ENCODE results near the gene KCNN3. TPM values are rescaled to one million over a fixed set of nuclear protein-coding genes. Genes with fewer than 3 reads are reported as not detected.
A peak's percentile ranks its signal among the peaks of the same experiment; 100 is the strongest.
"Not testable (repeated sequence)": the region's sequence is repeated elsewhere in the genome, so short reads cannot be mapped to it uniquely, and the experiment has no call there.

Gene KCNN3
- polyA plus RNA-seq (2013, experiment 1 of 2), result 1.6 TPM
- 1.6 TPM for polyA plus RNA-seq (2013, experiment 2 of 2)

GRCh38 chr1:154870115-154870571 lies at the start of gene KCNN3:
Gene KCNN3, minus strand, starts transcription at chr1:154870281. Its CDS starts 317 bp downstream, at chr1:154869964.
- Histone ChIP-seq H3K4me1 (ENCODE audit: control insufficient read depth, insufficient read depth, low read length, poor library complexity, severe bottlenecking) (peaks cover 29% of the 10 kb centered on the region), H3K4me3 (ENCODE audit: extremely low read depth, insufficient read depth, low read length, poor library complexity, severe bottlenecking) (peak within 1 kb of the TSS; percentile 3), H3K9me3 (ENCODE audit: control insufficient read depth, low read length) (no peaks in the 10 kb centered on the region), H3K36me3 (ENCODE audit: control insufficient read depth, insufficient read depth, low read length) (no peaks in the 10 kb centered on the region), H3K27ac (ENCODE audit: low read depth, low read length, severe bottlenecking) (no peak within 1 kb of the TSS)
- WGBS, 2 experiments (ENCODE audit: insufficient coverage in 2 of 2), result 3 to 4% methylated on average over 8 to 16 of the region's 17 CpGs

DNA sequence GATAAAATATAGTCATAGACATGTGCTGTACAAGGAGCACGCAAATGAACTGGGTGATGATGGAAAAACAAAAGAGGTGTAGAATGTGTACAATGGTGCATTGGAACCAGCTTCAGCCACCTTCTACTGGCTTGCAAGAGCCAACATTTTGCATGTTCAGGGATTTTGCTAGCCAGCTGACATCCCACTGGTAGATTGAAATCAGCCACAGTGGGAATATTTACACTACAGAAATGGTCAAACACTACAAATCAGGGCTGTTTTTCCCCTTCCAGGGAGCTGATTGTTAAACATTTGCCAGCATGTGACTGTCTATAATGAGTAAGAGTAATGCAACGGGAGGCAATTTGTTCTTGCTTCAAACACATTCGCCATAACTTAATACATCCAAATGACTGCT lies 43.2 kb upstream of the KCNN3 start:
- H3K9me3 ChIP-seq (ENCODE audit: control insufficient read depth, low read length), result peaks cover 5% of the 10 kb centered on the region
- no peak overlapping the region for H3K4me3 ChIP-seq (ENCODE audit: extremely low read depth, insufficient read depth, low read length, poor library complexity, severe bottlenecking)
- no peaks in the 10 kb centered on the region for H3K4me1 ChIP-seq (ENCODE audit: control insufficient read depth, insufficient read depth, low read length, poor library complexity, severe bottlenecking)
- no peaks in the 10 kb centered on the region for H3K36me3 ChIP-seq (ENCODE audit: control insufficient read depth, insufficient read depth, low read length)
- H3K27ac ChIP-seq (ENCODE audit: low read depth, low read length, severe bottlenecking), result no peak overlapping the region
- WGBS, 2 experiments (ENCODE audit: insufficient coverage in 2 of 2), result 91 to 100% methylated on average over 1 of the region's 3 CpGs

DNA sequence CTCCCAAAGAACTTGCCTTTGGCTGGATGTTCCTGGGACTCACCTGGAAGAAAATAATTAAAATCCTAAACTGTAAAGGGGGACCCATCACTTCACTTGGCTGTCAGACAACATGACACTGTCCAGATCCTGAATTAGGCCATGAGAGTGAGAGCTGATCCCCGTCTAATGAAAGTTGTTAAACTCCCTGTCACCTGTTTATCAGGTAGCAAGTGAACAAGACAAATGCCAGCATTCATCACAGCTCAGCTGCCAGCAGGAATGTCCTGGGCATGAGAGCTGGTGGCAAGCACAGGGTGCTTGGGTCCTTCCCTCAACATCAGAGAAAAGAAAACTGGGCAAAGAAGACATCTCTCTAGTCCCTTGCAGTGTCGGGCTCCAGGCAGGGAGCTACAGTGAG lies 42.7 kb upstream of the KCNN3 start:
- 63 to 100% methylated on average over 2 of the region's 2 CpGs for WGBS, 2 experiments (ENCODE audit: insufficient coverage in 2 of 2)
- Histone ChIP-seq H3K4me3 (ENCODE audit: extremely low read depth, insufficient read depth, low read length, poor library complexity, severe bottlenecking) (no peak overlapping the region), H3K27ac (ENCODE audit: low read depth, low read length, severe bottlenecking) (no peak overlapping the region), H3K4me1 (ENCODE audit: control insufficient read depth, insufficient read depth, low read length, poor library complexity, severe bottlenecking) (no peaks in the 10 kb centered on the region), H3K36me3 (ENCODE audit: control insufficient read depth, insufficient read depth, low read length) (no peaks in the 10 kb centered on the region), H3K9me3 (ENCODE audit: control insufficient read depth, low read length) (peaks cover 6% of the 10 kb centered on the region)

DNA sequence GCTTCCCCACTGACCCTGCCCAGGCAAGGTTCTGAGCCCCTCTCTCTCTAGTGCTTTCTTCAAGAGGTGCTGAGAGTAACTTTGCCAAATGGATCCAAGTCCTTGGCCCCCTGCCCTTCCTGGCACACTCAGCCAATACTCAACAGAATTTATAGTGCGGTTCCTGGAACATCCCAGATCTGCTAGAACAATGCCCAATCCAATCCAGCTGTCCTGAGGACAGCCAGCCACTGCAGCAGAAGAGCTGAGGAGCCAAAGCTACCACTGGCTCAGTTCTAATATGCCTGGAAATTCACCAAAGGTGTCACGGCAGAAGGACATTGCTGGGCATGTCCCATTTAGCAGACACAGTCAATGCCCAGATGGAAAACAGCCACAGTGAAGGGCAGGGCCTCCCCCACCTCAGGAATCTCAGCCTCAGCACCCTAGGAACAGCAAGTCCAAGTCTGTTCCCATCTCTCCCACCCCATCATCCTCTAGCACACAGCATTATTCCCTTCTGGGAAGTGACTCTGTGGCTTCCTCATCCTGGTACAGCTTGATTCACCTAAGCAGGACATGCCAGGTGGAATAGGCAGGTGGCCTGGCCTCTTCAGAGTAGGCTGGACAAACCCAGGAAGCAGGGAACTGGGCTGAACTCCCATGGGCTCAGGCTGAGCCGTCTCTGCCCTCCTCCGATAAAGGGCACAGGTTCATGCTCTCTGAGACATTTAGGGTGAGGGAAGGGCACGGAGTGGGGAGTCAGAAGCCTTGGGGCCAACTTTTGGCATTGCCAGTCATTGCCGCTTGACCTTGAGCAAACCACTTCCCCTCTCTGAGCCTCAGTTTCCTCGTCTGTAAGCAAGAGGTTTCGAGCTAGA lies 41.8 kb upstream of the KCNN3 start:
- Histone ChIP-seq H3K36me3 (ENCODE audit: control insufficient read depth, insufficient read depth, low read length) (no peaks in the 10 kb centered on the region), H3K9me3 (ENCODE audit: control insufficient read depth, low read length) (peaks cover 6% of the 10 kb centered on the region), H3K4me1 (ENCODE audit: control insufficient read depth, insufficient read depth, low read length, poor library complexity, severe bottlenecking) (no peaks in the 10 kb centered on the region), H3K4me3 (ENCODE audit: extremely low read depth, insufficient read depth, low read length, poor library complexity, severe bottlenecking) (no peak overlapping the region), H3K27ac (ENCODE audit: low read depth, low read length, severe bottlenecking) (no peak overlapping the region)
- 91 to 92% methylated on average over 8 of the region's 8 CpGs for WGBS, 2 experiments (ENCODE audit: insufficient coverage in 2 of 2)

- Histone ChIP-seq H3K36me3 (ENCODE audit: control insufficient read depth, insufficient read depth, low read length) (no peaks in the 10 kb centered on the region), H3K27ac (ENCODE audit: low read depth, low read length, severe bottlenecking) (no peak overlapping the region), H3K9me3 (ENCODE audit: control insufficient read depth, low read length) (peaks cover 6% of the 10 kb centered on the region), H3K4me3 (ENCODE audit: extremely low read depth, insufficient read depth, low read length, poor library complexity, severe bottlenecking) (no peak overlapping the region), H3K4me1 (ENCODE audit: control insufficient read depth, insufficient read depth, low read length, poor library complexity, severe bottlenecking) (no peaks in the 10 kb centered on the region)
- 91 to 95% methylated on average over 5 of the region's 5 CpGs for WGBS, 2 experiments (ENCODE audit: insufficient coverage in 2 of 2)
Observed at GRCh38 chr1:154910851-154911250, 40.8 kb upstream of the KCNN3 start.

DNA sequence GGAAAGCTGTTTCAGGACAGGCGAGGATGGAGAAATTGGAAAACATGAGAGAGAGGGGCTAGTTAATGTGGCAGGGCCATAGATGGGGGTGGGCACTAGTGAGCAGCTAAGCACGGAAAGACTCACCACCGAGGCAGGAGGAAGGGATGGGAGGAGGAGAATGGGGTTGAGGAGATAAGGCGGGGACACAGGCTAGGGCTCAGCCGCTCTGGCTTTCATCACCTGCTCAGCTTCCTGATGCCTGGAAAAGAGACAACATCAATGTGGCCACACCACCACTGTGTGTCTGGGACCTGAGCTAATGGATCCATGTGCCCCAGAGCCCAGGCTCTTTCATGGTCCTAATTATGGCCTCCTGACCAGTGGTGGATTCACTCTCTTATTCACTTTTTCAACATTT lies 38.9 kb upstream of the KCNN3 start:
- no peak overlapping the region for H3K4me3 ChIP-seq (ENCODE audit: extremely low read depth, insufficient read depth, low read length, poor library complexity, severe bottlenecking)
- H3K27ac ChIP-seq (ENCODE audit: low read depth, low read length, severe bottlenecking), result no peak overlapping the region
- H3K4me1 ChIP-seq (ENCODE audit: control insufficient read depth, insufficient read depth, low read length, poor library complexity, severe bottlenecking), result no peaks in the 10 kb centered on the region
- H3K9me3 ChIP-seq (ENCODE audit: control insufficient read depth, low read length), result peaks cover 6% of the 10 kb centered on the region
- no peaks in the 10 kb centered on the region for H3K36me3 ChIP-seq (ENCODE audit: control insufficient read depth, insufficient read depth, low read length)
- 87 to 89% methylated on average over 3 to 5 of the region's 5 CpGs for WGBS, 2 experiments (ENCODE audit: insufficient coverage in 2 of 2)

DNA sequence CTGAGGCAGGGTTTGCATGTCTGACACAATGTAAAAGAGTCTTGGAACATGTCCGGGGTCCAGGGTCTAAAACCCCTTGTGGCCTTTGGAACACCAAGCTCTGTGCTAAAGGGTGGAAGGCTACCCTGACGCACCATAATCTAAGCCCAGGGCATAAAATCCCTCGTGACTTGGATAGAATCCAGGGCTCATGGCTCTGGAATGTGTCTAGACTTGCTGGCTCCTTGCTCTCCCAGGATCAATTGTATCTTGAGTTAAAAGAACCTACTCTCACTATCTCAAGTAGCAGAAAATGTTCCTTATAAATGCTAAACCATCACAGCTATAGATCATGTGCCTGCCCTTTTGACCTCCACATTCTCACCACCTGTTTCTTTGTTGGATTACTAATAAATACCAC lies 38.0 kb upstream of the KCNN3 start:
- H3K9me3 ChIP-seq (ENCODE audit: control insufficient read depth, low read length); H3K4me3 ChIP-seq (ENCODE audit: extremely low read depth, insufficient read depth, low read length, poor library complexity, severe bottlenecking); H3K4me1 ChIP-seq (ENCODE audit: control insufficient read depth, insufficient read depth, low read length, poor library complexity, severe bottlenecking); H3K36me3 ChIP-seq (ENCODE audit: control insufficient read depth, insufficient read depth, low read length); H3K27ac ChIP-seq (ENCODE audit: low read depth, low read length, severe bottlenecking): not testable (repeated sequence)
- 86% methylated on average over 1 of the region's 3 CpGs for WGBS, 2 experiments (ENCODE audit: insufficient coverage in 2 of 2)

GRCh38 chr1:154906621-154907081 lies 36.6 kb upstream of the KCNN3 start:
- Histone ChIP-seq H3K4me1 (ENCODE audit: control insufficient read depth, insufficient read depth, low read length, poor library complexity, severe bottlenecking) (no peaks in the 10 kb centered on the region), H3K9me3 (ENCODE audit: control insufficient read depth, low read length) (peaks cover 6% of the 10 kb centered on the region), H3K36me3 (ENCODE audit: control insufficient read depth, insufficient read depth, low read length) (no peaks in the 10 kb centered on the region), H3K27ac (ENCODE audit: low read depth, low read length, severe bottlenecking) (no peak overlapping the region), H3K4me3 (ENCODE audit: extremely low read depth, insufficient read depth, low read length, poor library complexity, severe bottlenecking) (no peak overlapping the region)
- WGBS, 2 experiments (ENCODE audit: insufficient coverage in 2 of 2), result 89 to 93% methylated on average over 5 to 6 of the region's 7 CpGs

DNA sequence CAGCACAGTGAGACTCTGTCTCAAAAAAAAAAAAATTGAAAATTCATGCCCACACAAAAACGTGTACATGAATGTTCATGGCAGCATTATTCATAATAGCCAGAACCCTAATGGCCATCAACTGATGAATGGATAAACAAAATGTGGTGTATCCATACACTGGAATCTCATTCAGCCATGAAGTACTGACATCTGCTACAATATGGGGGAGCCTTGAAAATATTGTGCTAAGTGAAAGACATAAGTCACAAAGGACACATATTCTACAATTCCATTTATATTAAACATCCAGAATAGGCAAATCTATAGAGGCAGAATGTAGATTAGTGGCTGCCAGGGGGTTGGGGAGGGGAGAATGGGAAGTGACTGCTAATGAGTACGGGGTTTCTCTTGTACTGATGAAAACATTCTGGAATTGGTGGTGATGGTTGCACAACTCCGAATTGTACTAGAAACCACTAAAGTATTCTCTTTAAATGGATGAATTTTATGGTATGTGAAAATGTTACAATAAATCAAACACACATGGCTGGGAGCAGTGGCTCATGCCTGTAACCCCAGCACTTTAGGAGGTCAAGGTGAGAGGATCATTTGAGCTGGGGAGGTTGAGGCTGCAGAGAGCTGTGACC lies 33.0 kb upstream of the KCNN3 start:
- H3K36me3 ChIP-seq (ENCODE audit: control insufficient read depth, insufficient read depth, low read length), result no peaks in the 10 kb centered on the region

DNA sequence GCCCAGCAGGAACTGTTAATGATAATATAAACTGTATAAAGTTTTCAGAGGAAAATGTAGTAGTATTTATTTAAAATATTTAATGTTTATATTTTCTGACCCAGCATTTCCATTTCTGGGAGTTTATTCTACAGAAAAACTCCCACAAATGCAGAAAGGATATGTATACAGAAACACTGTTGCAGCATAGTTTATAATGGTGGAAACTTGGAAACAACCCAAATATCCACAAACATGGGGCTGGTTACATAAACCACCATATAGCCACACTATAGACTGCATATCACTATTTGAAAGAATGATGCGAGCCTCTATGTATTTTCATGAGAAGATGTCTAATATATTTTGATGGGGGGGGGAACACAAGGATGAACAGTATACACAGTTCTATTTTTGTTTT lies 31.5 kb upstream of the KCNN3 start:
- Histone ChIP-seq H3K27ac (ENCODE audit: low read depth, low read length, severe bottlenecking) (no peak overlapping the region), H3K4me3 (ENCODE audit: extremely low read depth, insufficient read depth, low read length, poor library complexity, severe bottlenecking) (no peak overlapping the region), H3K36me3 (ENCODE audit: control insufficient read depth, insufficient read depth, low read length) (no peaks in the 10 kb centered on the region), H3K4me1 (ENCODE audit: control insufficient read depth, insufficient read depth, low read length, poor library complexity, severe bottlenecking) (no peaks in the 10 kb centered on the region), H3K9me3 (ENCODE audit: control insufficient read depth, low read length) (no peaks in the 10 kb centered on the region)
- WGBS, 2 experiments (ENCODE audit: insufficient coverage in 2 of 2), result no CpG with 5 or more reads among the region's 1 CpG

More for the DNA sequence above, 33.0 kb upstream of the KCNN3 start:
- no peak overlapping the region for H3K27ac ChIP-seq (ENCODE audit: low read depth, low read length, severe bottlenecking)
- H3K4me1 ChIP-seq (ENCODE audit: control insufficient read depth, insufficient read depth, low read length, poor library complexity, severe bottlenecking), result no peaks in the 10 kb centered on the region
- no peak overlapping the region for H3K4me3 ChIP-seq (ENCODE audit: extremely low read depth, insufficient read depth, low read length, poor library complexity, severe bottlenecking)
- 88 to 100% methylated on average over 1 of the region's 3 CpGs for WGBS, 2 experiments (ENCODE audit: insufficient coverage in 2 of 2)
- no peaks in the 10 kb centered on the region for H3K9me3 ChIP-seq (ENCODE audit: control insufficient read depth, low read length)

DNA sequence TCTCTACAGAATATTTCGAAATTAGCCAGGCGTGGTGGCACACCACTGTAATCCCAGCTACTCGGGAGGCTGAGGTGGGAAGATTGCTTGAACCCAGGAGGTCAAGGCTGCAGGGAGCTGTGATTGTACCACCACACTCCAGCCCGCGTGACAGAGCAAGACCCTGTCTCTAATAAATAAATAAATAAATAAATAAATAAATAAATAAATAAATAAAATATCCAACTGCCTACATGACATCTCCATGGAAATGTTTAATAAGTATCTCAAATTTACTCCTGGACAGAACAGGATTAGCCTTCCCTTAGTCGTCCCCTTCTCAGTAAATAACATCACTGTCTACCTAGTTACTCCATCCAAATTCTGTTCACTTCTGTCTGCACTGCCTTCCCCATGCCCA lies 29.0 kb upstream of the KCNN3 start:
- Histone ChIP-seq H3K4me3 (ENCODE audit: extremely low read depth, insufficient read depth, low read length, poor library complexity, severe bottlenecking) (no peak overlapping the region), H3K4me1 (ENCODE audit: control insufficient read depth, insufficient read depth, low read length, poor library complexity, severe bottlenecking) (no peaks in the 10 kb centered on the region), H3K36me3 (ENCODE audit: control insufficient read depth, insufficient read depth, low read length) (no peaks in the 10 kb centered on the region), H3K27ac (ENCODE audit: low read depth, low read length, severe bottlenecking) (no peak overlapping the region), H3K9me3 (ENCODE audit: control insufficient read depth, low read length) (no peaks in the 10 kb centered on the region)
- WGBS, 2 experiments (ENCODE audit: insufficient coverage in 2 of 2), result 89 to 98% methylated on average over 3 to 4 of the region's 6 CpGs

Data from mesodermal cell (in vitro differentiated cells).